Hippocampal formation (tissue), 2 donors: ENCODE measurements around the gene LARGE1.
"Not testable (repeated sequence)": the region's sequence is repeated elsewhere in the genome, so short reads cannot be mapped to it uniquely, and the experiment has no call there.

Experiments
- DNase-seq, 2 donors: peaks; one replicate each; lab custom pipeline; 2025; lab: John Stamatoyannopoulos, UW

The LARGE1 gene

DNA sequence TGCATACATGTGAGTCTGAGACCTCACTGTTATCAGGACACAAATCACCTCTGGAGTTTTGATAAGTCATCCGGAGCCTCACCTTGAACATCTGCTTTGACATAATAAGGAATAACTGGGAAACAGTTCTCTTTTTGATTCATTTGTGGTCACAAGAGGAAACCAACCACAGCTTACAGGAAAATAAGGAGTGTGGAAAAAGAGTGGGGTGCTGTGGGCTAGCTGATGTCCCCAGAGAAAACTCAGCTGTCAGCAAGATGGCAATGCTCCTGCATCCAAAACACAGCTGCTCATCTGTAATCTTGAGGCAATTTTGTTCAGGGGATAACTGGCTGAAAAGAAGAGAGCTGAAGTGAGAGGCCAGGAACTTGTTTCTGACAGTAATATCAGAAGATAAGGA is 445.7 kb downstream of the LARGE1 start:
- no peak for DNase-seq

DNA sequence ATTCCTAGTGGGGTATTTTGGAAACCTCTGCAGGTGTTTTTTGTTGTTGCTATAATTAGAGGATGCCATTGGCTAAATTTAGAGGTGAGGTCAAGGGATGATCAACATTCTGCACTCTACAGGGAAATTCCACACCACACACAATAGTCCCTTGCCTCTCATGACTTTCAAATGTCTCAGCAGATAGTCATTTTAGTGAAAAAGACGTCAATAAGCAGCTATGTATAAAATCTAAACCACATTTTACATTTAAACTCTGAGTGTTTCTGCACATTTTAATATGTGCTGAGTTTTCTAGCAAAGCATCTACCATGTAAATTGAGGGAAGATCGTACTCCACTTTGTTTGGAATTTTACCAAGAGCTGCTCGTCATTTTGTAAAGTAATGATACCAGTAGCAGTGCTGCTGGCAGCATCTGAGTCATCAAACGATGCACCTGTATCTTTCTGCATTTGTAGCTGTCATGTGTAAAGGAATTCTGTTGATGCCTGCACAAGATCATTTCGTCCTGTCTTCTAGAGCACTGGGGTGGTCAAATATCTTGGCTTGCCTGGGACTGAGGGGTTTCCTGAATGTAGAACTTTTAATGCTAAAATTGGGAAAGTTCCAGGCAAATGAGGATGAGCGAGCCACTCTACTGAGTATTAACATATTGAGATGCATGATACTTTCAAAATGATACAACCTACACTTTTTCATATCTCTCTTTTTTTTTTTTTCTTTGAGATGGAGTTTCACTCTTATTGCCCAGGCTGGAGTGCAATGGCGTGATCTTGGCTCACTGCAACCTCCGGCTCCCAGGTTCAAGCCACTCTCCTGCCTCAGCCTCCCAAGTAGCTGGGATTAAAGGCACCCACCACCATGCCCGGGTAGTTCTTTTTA is 447.6 kb downstream of the LARGE1 start:
- DNase-seq, result no peak

DNA sequence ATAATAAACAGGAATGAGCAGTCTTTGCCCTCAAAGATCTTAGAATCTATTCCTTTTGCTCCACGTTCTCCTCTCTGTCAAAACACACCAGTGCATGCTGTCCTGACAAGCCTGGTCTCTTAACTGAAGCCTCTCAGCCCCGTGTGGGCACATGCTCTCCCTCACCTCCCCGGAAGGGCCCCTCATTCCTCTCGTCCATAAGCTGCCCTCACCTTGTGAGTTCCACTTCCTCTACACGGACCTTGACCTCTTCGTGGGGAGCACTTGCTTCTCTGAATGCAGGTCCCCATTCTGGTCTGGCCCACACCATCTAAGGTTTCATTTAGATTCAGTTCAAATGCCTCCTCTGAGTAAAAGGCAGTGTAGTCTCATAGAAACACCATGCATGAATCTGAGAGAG is 449.8 kb downstream of the LARGE1 start:
- no peak for DNase-seq

DNA sequence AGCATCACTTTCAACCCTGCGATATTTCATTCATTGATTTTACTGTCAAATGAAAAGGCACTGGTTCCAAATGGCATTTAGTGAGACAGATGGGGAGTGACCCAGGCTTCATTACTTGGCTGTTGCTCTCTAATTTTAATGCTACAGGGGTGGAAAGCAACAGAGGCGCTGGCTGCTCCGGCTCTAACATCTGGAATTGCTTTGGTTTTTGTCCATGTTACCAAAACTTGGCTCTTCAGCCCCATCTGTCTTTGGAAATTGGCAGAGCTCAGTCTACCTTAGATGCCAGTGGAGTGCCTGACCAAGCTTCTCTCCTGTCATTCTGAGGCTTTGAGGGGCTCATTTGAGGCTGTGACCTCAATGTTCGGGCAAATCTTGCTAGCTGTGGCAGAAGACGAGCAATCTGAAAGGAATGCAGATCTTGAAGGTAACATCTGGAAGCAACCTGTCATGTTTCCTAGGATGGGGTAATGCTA is 452.6 kb downstream of the LARGE1 start:
- DNase-seq, result no peak

DNA sequence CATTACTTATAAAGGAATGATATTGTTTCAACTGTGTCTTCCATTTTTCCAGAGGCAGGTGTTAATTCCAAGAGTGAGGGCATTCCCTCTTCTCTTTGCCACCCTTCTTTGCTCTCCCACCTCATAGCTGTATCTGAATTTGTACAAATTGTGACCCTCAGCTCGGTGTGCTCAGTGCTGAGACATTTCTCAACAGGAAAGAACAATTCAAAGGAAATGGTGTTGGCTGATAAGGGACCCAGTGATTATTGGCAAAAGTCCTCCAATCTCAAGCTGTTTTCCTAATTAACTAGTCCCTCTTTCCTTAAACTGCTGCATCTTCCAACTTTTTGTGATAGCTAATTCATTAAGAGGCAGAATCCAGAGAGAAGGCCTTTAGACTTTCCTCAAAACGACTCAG is 453.2 kb downstream of the LARGE1 start:
- DNase-seq, result no peak

DNA sequence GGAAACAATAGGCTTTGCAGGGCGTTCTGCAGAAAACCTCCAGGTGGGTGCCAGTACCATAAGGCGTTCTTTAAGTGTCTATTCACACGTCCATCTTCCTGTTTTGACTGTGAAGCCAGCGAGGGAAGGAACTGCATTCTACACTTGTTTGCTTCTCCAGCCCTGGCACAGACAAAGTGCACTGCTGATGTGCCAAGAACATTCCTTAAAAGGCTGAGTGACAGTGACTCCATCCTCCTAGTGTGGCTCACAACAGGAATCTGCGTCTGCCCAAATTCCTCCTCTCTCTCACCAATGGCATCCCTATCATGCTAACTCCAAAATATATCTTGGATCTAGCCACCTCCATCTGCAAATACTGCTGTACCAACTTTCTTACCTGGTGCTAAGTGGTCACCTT is 454.7 kb downstream of the LARGE1 start:
- DNase-seq, result no peak

DNA sequence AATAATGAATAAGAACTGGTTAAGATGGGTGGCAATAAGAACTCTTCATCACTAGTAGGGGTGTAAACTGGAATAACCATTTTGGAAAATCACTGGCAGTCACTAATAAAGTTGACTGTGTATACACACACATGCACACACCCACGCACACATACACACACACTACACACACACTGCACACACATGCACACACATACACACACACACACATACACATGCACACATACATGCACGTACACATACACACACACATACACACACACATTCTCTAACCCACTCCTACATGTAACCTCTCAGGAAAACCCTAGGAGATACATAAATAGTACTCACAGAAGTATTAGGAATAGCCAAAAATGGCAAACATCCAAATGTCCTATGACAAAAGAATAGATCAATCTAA is 455.6 kb downstream of the LARGE1 start:
- DNase-seq, result no peak

DNA sequence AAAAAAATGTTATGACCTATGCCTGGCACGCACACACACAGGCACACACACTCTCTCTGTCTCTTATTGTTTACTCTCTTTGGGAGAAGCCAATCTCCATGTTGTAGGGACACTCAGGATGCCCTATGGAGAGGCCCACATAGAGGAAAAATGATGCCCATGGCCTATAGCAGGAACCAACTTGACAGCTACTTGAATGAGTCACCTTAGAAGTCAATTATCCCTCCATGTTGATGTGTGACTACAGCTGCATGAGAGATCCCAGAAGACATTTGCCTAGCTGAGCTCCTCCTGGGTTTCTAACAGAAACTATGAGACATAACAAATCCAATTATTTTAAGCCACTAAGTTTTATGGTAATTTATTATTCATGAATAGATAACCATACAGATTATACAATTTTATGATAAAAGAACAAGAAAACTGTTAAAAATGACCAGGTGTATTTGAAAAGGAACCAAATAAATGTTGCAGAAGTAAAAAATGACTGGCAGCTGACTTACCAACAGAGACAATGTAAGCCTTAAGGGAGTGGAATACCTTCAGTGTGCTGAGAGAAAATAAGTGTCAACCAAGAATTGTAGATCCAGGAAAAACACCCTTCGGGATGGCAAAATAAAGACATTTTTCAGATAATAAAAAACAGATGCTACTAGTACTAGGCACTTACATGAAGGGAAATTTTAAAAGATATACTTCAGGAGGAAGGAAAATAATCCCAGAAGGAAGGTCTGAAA is 458.4 kb downstream of the LARGE1 start:
- DNase-seq, result no peak

DNA sequence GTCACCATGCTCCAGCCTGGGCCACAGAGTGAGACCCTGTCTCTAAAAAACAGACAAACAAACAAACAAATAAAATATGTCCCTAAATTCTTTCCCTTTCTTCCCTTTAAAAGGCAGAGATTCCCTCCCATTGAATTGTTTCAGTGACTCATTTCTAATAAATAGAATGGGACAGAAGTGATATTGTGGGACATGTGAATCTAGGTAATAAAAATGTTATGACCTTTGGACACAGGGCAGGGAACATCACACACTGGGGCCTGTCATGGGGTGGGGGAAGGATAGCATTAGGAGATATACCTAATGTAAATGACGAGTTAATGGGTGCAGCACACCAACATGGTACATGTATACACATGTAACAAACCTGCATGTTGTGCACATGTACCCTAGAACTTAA is 459.0 kb downstream of the LARGE1 start:
- not testable (repeated sequence) for DNase-seq

DNA sequence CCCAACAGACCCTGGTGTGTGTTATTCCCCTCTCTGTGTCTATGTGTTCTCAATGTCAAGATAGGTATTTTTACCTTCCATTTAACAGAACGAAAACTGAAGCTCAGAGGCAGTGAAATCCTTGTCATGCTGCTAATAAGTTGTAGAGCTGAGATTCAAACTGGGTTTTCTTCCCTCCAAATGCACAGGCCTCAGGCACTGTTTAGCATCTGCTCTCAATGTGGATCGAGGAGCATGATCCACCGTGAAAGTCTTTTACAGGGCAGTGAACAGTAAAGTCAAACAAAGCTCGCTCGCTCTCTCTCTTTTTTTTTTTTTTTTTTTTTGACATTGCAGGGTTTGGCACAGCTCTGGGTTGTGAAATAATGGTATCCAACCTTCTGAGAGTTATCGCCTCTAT is 461.1 kb downstream of the LARGE1 start:
- no peak for DNase-seq

DNA sequence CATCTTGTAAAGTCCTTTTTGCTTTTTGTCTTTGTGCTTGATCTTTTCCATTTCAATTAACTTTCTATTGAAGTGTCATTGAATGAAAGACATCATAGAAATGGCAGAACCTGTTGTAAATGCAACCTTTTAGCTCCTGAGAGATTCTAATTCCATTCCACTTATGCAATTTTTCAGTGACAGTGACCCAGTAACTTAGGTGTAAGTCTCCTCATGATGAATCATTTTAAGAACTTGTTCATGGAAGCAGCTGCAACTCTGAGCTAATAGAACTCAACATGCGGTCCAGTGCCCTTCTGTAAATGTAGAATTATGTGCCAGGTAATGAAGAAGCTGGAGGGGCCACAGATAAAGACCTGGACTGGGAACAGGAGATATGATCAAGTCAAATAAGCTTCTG is 463.8 kb downstream of the LARGE1 start:
- no peak for DNase-seq

DNA sequence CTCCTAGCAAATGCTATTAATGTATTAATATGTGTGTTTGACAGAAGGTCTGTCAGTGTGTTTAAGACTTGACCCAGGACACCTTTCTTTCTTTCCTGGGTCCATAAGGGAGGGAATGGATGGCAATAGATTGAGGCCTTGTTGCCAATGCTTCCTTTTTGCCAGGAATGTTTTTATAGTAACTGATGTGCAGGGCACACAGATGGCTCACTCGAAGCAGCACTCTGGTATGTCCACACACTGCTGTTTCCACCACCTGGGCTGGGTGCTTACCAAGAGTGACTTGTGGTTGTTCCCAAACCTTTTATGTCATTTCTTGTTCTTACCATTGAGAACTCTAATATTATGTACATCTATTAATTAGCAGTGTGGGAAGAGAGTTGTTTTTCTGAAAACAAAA is 465.2 kb downstream of the LARGE1 start:
- no peak for DNase-seq

DNA sequence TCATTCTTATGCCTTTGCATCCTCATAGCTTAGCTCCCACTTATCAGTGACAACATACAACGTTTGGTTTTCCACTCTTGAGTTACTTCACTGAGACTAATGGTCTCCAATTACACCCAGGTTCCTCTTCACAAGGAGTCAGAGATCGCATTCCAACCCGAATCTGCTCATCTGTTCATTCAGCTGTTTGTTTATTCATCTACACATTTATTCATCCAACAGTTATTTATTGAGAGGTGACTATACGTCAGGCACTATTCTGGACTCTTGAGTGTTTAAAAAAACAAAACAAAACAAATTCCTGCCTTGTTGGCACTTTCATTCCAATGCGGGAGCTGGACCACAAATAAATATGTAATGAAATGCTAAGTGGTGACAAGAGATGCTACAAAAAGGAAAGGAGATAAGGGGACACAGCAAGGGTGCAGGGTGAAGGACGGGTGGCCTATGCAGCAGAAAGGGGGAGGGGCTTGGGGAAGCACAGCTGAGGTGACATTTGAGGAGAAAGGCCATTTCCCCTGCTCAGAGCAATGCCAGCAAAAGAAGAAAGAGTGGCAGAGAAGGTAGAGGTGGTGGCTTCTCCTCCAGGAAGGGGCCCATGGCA is 468.3 kb downstream of the LARGE1 start:
- no peak for DNase-seq

DNA sequence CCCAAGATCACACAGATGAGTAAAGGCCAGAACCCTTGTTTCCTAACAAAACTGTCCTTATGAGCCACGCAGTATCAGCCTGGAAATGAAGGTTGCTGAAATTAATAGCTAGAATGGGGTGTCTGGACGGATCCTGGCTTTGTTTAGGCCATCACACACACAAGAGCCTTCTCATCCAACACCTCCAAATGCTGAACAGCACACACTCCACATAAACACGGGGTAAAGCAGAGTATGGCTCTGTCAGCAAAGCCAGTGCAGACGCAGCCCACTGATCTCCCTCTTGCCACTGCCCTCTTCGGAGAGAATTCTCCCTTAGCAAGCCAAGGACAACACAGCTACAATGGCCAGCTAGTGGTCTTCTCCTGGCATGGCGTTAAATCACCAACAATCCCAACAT is 469.5 kb downstream of the LARGE1 start:
- DNase-seq, result no peak

DNA sequence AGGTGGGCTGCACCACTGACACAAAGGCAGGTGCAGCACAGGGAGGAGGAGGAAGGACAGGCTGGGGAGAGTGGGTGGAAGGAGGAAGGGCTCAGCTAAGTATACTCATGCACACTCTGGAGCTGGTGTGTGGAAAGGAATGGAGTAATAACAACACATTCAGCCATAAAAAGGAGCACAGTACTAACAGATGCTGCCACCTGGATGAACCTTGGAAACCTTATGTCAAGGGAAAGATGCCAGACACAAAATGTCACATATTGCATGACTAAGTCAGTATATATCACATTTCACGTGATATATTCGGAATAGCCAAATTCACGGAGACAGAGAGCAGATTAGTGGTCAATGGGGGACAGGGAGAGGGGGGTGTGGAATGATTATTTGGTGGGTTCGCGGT is 472.5 kb downstream of the LARGE1 start:
- DNase-seq, result no peak

DNA sequence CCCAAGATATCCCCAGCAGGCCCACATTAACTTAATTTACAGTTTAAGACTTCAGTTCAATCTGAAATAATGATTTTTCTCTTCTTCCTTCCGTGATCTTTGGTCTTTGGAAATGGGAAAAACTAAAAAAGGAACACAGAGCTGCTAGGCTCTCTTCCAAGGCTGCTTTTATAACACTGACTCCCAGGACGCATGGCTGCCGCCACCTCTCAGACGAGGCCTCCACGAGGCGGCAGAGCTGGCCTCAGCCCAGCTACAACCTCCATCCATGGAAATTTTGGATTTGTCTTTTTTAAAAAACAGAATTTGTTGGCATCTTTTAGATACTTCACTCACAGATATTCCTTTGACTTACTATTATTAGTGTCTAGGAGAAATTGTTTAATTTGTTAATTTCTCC is 476.6 kb downstream of the LARGE1 start:
- DNase-seq, result no peak

DNA sequence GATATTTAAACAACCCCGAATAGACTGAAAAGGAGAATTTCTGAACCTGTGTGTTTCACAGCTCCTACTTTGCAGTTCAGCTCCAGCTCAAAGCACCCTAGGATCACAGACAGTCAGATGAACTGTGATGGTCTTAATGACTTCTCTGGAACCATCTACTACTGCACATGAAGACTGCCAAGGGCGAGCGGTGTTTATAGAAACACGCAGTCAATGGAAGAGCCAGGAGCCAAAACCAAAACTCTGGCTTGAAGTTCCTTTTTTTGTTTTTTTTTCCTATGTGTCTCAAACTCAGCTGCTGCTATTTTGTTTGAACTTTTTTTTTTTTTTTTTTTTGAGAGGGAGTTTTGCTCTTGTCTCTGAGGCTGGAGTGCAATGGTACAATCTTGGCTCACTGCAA is 479.5 kb downstream of the LARGE1 start:
- DNase-seq, result no peak

DNA sequence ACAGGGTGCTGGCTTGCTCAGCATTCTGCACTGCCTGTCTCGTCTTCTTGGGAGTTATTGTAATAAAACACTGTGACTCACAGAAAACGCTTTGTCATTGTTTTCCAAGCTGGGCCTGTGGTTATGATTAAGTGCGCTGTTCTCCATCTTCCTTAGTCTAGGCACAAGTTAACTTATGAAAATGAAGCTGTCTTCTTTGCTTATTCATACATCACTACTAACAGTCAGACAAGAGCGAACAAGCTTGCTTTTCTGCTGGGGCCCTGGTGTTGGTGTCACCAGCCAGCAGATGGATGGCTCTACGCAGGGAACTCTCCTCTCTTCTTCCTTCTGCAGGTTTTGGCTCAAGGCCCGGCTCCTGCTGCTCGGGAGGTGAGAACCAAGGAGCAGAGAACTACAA is 482.0 kb downstream of the LARGE1 start:
- no peak for DNase-seq

DNA sequence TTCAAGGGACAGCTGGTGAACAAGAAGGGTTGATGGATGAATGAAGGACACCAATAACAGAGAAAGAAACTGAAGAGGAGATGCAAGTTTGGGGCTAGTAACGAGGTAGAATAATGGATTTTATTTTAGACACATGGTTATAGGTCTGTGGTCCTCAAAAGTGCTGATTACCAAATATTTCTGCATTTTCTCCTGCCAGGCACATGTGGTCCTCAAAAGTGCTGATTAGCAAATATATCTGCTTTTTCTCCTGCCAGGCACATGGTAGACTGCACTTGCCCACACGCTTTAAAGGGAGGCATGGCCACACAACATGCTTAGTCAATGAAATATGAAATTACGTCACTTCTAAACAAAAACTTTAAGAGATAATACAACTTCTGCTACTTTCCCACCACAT is 489.0 kb downstream of the LARGE1 start:
- no peak for DNase-seq

DNA sequence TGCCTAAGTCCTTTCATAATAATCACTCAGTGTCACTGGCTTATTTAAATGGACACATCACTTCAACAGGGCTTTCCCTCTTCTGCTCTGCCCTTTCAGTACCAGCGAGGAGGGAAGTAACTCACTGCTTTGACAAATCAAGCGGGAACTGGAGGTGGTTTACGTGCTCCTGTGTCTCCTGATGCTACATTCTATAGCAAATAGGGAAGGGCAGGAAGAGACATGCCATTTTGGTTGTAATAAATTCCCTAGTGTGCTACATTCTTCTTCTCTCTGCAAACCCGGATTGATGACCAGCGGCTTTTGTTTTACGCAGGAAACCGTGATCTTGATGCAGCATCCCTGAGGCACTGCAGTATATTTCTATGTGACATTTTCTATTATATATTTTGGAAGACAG is 491.0 kb downstream of the LARGE1 start:
- no peak for DNase-seq

DNA sequence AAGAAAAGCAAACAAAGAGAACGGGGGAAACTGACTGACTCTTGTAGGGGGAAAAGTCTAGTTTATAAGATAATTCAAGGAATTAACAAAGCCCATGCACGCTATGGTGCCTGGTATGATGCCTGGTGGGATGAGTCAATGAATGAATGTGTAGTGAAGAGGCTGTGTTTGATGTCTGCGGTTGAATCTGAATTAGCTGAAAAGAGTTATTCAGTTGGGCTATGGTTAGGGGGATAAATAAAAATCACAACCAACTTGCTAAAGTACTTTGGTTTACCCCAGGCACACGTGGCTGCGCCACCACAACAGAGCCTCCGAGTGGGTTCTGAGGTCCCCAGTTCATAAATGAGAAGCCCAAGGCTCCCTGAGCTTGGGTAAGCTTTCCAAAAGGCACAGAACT is 492.8 kb downstream of the LARGE1 start:
- no peak for DNase-seq

DNA sequence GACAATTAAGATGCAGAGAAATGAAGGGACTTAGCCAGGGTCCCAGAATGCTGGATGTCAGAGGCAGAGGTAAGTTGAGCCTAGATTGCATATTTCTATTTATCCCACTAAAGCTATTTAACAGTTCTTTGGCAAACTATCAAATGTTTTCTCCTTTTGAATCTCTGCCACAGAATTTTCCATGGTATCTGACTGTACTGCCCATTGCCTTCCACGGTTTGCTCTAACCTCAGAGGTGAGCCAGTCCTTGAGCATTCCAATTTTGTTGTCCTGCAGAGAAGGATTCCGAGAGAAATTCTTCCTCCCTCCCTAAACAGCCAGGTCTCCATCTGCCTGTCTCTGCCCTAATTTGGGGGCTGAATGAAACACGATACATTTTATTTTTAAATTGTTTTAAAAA is 493.8 kb downstream of the LARGE1 start:
- no peak for DNase-seq

DNA sequence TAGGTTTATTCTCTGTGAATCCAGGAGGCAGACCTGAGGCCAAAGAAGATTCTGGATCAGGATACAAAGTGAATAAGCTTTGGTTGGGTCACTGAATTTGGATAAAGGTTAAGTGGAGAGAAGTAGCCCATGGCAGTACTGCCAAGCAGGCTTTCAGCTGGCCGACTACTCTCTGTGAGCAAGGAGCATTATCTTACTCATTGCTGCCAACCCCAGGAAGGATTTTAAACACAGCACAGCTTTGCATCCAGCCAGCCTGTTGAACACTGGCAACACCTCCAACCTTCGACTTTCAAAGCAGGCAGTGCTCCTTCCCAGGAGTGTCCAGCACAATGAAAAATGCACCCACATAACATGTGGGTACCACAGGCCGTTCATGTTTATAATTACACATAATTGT is 498.4 kb downstream of the LARGE1 start:
- DNase-seq, result no peak
